T-helper 1 cell (primary cell): Measurements from ENCODE around the gene CYRIA.

ENCODE experiments used
- DNase-seq, 5 donors: peaks; one replicate each; pipeline ENCODE4 v3.0.0-alpha.2; 2012 to 2020

CYRIA gene

DNA sequence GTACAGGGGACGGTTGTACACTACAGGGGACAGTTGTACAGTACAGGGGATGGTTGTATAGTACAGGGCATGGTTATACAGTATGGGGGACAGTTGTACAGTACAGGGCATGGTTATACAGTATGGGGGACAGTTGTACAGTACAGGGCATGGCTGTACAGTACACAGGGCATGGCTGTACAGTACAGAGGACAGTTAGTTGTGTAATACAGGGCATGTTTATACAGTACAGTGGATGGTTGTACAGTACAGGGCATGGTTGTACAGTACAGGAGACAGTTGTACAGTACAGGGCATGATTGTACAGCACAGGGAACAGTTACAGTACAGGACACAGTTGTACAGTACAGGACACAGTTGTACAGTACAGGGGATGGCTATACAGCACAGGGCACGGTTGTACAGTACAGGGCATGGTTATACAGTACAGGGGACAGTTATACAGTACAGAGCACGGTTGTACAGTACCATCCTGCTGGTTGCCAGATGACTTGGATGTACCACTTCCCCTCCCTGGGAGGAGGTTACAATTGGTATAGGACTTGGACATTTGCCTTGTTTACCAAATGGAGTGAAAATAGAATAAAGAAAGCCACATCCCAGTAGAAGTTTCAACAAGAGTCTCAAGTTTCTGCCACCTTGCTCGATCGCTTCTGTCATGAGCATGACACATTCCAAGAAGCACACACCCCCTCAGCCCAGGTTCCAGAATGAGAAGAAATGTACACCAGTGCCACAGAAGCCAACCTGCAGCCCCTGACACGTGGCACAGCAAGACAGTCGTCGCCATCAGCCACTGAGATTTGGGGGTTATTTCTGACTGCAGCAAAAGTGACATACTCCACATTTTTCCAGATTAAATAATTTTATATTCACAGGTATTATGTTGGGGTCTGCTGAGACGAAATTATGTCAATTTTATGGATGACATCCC, 16.0 kb downstream of the CYRIA start:
- no peak for DNase-seq

DNA sequence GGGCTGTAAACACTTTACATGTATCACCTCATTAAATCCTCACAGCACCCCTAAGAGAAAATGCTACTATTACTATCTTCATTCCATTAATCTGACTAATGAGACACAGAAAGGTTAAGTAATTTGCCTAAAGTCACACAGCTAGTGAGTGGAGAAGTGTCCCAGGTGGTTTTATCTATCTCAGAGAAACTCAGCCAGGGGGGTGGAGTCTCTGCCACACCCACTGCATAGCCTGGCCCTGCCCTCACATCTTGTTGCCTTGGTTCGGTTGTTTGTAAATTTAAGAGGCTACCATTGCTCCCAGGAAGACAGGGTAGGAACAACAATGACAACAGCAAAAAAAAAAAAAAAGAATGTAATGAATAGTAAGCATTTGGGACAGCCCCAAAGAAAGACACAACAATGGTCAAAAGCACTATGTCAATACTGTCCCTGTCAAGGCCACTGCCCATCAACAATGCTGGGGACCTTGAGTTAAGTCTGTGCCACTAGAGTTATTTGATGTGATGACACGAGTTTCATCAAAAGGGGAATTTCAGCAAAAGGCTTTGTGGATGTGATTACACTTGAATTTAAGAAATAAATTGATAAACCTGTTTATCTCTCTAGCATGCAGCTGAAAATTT, 17.5 kb downstream of the CYRIA start:
- no peak for DNase-seq

DNA sequence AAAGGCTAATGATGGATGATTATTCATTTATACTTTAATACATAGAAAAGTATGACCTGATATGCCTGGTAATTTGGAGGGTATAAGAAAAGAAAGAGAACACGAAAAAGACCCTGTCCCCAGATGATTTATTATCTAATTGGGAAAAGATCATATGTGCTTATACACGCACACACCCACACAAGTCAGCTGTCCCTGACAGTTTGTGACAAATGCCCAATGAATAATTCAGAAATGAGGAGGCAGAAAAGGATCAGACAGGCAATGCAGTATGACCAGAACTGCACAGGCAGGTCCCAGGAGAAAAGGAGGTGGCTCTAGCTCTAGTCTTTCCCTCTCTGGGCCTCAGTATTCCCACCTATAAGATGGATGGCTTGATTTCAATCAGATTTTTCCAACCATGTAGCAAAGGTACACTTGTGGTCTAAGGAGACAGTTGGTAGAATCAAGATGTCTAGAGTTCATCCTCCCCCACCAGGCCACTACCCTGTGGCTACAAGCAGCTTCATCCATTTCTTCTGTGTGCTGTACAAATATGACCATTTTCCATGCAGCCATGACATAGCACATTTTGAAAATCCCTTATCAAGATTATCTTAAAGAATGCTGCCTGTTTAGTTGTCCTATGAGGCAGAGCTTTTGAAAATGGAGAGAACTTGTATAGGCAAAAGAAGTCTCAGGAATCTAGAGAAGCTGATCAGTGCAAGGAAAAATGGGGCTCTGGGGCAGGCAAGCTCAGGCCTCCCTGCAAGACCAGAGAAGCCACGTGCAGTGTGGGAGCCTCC, 19.7 kb downstream of the CYRIA start:
- DNase-seq, result no peak

DNA sequence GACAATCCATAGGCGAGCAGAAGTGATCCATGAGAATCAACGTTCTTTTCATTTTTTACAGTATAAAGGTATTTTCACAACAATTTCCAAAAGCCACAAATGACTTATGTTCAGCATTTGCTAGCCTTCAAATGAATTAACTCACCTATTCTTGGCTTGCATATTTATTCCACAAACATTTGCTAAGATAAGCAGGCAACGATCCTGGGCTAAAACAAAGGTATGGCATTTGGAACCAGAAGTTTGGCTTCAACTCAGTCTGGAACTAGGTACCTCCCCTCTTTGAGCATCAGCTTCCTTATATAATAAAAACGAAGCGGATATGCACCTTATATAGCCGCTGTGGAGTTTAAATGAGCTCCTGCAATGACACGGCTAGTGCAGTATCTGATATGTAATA, 20.5 kb downstream of the CYRIA start:
- no peak for DNase-seq

DNA sequence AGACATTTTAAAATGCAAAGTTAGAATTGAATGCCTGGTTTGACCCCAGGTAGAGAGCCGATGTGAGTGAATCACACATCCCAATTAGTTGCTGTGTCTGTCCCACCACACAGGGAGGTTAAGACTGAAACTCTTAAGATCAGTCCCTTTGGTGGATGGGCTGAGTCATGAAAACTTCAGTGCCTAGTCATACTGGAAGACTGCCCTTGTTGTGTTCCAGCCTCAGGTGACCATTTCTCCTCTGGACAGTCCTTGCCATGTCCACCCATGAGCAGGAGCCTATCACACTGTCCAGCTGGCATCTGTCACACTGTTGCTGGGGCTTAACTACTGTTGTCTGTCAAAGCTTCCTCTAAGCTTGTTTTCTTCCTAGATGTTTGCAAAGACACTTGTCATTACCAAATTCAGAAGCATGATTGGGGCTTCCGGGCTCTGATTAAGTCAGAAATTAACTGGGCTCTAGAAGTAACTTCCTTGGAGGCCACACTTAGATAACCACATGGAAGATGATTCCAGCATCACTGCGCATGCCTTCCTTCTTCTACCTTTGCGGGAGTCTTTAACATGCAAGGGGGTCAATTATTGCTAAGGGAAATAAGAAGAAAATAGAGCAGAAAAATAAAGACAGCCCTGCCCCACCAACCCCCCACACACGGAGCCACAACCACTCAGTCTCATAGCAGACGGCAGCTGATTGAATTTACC, 21.3 kb downstream of the CYRIA start:
- DNase-seq, result no peak

DNA sequence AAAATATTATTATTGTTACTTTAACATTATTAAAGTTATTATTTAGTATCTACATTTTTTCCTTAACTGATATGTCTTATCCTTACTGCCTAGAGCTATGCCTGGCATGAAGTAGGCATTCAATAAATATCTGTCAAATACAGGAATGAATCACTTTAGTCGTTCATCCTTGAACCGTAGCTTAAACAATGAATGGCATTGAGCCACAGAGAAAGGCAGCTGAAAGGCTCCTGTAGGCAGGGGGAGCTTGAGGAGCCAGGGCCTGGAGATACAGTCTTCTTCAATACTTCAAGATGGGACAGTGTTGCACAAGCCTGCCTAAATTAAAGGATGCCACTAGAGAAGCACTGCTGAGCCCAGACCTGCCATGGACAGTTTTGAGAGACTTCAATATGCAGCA, 22.5 kb downstream of the CYRIA start:
- no peak for DNase-seq

DNA sequence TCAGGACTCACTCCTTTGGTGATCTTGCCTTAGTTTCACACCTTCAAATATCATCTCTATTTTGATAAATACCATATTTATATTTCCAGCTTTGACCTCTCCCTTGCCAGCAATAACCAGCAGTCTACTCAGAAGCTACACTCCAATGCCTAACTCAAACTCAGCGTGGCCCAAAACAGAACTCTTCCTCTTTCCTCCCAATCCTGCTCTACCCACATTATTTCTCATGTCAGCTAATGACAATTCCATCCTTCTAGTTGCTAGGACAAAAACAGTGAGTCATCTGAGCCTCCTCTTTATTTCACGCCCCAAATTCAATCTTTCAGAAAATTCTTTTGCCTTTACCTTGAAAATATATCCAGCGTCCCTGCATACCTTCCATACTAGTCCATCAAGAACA, 23.5 kb downstream of the CYRIA start:
- no peak for DNase-seq

DNA sequence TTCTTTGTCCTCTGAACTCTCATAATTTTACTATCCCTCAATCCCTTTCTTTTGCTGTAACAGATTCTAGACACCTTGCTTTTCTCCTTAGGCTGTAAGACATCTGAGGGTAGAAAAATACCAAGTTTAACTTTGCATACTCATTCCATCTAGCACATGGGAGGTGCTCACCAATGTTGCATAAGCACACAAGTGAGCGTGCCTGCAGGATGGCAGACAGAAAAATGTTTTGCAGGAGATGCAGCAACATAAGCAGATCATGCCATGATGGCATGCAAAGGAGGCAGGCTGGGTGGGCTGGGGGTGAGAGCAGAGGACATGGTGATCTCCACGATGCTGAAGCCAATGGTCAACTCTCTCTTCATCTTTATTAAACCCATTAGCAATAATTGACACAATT, 24.1 kb downstream of the CYRIA start:
- no peak for DNase-seq

DNA sequence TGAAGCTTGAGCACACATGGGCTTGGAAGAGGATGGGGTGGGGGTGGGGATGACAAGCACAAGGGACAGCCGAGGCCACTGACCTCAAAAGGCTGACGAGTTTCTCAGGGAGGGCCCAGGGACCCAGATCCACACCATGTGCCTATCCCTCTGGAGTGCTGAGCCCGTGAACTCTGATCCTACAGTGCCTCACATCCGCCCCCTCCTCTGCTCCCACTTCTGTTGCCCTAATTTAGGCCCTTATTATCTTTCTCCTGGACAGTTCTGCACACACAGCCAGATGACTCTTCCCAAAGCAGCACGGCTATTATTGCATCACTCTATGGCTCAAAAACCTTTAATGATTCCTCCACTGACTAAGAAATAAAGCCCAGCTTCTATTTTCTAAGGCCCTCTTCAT, 24.8 kb downstream of the CYRIA start:
- no peak for DNase-seq

DNA sequence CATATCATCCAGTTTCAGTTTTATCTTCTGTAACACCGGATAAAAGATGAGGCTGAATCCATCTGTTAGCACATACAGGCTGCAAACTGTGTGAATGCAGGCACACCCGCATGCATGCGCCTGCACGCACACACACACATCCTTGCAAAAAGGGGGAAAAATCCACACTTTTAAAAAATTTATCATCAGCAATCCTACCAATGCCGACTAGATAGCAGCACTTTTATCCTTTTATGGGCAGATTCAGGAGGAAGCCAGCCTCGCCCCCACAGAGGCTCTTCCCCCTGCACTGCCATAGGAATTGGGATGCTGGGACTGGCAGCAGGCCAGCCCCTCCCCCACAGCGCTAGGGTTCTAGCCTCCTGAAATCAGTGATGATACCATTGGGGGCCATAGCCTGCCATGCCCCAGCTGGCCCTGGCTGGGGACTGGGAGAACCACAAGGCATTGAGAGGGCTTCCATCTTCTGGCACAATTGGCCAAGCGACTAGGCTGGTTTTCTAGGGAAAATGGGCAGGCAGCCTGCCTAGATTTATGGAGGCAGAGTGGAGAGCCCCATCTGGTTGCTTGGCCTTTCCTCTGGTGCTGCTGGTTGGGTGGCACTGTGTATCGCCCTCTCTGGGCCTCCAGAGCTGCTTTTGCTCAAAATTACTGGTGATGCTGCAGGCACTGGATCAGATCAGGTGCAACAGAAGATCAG, 25.5 kb downstream of the CYRIA start:
- no peak for DNase-seq

DNA sequence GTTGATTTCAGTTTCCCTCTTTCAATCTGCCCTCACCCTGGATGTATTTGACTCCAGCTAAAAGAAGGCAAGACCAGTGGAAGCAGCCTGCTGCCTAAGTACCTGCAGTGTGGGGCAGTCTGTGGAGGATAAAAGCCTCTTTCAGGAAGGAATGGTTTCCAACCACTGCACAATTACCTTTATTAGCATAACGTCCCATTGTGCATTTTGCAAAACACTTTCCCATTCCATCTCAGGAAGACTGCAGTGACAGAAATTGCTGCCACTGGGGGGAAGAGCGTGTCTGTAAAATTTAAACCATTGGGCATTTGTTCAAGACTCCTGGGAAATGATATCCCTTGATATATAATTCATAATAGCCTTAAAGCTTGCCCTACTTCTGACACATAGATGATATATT, 26.2 kb downstream of the CYRIA start:
- no peak for DNase-seq

DNA sequence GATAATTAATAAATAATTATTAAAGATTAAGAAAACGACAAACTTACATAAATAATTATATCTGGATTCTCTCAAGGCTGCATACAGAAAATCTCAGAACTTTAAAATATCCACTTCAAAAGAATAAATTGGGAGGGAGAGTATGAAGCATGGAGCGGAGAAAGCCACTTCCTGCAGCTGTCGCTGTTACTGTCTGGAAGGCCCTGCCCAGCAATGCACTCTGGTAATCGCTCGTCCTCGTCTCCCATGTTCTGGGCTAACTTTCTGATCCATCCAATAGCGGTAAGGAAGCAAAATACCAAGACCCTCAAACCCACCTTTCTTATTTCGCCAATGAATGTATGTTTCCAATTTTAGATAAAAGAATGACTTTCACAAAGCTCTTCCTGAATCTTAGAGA, 26.7 kb downstream of the CYRIA start:
- DNase-seq, result no peak

DNA sequence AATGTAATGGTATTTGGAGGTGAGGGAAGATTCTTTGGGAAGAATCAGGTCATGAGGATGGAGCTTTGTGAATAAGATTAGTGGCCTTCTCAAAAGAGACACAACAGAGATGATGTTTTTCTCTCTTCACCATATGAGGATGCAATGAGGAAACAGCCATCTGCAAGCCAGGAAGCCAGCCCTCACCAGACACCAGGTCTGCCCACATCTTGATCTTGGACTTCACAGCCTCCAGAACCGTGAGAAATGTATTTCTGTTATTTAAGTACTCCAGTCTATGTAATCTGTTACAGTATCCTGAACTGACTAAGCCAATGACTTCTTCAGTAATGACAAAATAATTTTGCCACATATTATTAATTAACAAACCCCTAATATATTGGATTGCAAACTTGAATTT, 28.3 kb downstream of the CYRIA start:
- no peak for DNase-seq

DNA sequence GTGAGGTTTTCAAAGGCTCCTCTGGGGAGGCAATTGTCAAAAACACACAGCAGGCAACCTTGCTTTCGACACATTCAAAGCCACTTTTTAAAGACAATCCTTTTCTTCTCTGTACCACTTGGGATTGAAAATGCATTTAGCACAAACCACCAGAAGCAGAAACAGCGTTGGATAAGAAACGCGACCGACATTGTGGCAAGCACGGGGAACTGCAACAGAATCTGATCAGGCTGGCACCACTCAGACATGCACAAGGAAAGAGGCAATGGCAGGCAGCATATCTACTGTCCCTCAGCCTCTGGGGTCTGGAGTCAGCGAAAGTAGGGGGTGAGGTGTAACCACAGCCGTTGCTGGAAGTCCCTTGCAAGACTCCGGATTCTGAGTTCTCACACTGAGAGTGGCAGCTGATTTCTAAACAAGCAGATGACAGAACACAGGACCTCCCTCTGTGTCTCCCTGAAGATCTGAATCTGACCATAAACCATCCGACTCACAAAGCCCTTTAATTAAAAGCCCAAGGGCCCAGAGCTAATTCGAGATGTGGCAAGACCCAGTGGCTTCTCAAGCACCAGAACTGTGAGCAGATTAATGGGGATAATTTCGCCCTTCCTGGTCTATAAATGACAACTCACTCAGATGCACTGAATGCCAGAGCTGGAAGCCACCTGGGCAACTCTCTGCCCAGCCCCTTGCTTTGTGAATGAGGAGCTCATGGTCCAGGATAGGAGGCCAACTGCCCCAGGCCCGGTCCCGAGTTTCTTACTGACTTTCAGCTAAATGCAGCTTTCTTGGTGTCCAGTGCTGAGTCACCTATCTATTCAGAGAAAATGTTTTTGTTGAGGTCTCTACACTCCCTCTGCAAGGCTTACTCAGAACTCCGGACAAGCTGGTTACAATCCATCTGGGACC, 29.6 kb downstream of the CYRIA start:
- DNase-seq, result no peak

DNA sequence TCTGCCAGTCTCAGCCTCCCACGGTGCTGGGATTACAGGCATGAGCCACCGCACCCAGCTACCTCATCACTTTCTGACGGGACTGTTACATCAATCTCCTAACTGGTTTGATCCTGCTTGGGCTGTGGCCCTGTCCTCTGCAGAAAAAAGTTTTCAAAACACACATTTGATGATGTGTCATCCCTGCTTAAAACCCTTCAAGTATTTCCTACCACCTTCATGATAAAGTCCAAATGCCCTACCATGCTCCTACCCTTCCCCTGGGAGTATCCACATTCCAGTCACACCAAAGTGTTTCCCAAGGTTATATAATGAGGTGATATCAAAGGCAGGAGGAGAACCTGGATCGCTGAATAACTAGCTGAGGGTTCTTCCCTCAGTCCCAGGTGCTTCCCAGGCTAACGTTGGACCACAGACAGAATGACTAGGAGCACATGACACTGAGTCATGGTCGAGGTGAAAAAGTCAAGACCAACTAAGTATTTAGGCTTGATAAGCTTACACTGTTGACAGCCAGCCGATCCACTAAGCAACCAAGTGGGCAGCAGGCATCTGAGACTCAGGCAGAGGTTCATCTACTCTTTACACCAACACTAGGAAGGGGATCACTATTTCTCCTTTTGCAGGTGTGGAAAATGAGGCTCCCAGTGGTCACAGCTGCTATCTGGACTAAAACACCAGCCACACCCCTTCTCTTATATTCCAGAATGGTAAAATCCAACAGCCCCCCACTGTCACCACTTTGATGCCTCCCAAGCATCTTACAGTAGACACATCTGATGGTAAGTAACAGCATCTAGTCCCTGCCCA, 31.8 kb downstream of the CYRIA start:
- no peak for DNase-seq

DNA sequence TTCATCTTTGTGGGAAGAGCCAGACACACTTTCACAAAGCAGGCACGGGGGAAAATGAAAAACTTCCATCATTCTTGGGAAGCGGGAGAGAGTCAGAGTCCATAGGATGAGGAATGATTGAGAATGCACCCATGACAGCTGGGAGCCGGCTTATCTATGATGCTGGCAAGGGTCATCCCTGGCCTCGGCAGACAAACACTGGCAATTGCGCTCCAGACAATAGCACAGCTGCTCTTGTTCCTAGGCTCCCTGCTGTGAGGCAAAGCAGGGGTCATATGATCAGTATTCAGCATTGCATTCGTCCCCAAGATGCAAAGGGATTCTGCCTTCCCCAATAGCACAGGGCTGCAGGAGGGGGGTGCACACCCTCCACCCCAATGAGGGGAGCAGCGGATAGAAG, 33.0 kb downstream of the CYRIA start:
- no peak for DNase-seq

DNA sequence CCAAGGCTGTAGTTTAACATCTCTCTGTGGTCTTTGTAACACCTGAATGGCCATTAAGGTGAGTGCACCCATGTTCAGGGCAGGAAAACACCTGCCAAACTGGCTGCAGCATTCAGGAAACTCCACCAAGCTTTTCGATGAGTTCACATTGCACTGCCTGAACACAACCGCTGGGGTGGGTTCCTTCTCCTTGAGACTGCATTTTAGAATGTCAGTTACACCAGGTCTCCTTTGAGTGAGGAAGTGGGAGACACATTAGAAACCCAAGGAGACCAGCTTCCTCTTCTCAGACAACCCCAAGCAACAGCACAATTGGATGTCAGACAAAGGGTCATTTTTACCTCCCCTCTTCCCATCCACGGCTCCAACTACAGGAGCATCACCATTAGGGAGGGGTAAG, 35.2 kb downstream of the CYRIA start:
- no peak for DNase-seq

DNA sequence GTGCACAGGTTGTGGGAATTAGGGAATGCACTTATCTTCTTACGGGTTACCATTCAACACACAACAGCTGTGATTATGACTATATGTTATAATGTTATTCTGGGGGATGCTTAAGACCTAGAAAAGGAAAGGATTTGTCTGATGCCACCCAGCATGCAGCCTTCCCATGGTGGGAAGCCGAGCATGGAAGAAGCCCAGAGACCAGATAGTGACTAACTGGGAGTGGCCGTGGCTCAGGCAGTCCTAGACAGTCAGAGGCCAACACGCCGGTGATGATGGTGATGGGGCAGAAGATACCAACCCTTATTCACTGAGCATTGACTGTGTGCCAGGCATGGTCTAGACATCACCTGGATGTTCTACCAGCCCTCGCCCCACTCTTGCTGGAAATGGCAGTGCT, 35.9 kb downstream of the CYRIA start:
- no peak for DNase-seq

DNA sequence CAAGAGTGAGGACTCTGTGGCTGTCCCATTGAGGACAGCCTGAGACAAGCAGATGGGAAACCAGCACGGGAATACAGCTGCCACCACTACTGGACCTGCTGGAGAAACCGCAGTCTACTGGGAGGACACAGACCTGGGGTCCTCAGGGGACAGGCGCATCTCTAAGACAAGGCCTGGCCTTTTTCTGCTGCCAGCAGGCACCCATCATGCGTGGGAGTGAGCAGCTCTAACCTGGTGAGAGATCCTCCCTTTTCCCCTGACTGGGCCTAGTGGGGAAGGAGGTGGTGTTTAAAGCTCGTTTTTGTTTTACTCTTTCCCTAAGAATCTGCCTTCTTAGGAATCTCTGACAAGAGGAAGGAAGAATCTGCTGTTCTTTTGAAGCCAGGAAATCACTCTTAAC, 36.6 kb downstream of the CYRIA start:
- DNase-seq, result no peak

DNA sequence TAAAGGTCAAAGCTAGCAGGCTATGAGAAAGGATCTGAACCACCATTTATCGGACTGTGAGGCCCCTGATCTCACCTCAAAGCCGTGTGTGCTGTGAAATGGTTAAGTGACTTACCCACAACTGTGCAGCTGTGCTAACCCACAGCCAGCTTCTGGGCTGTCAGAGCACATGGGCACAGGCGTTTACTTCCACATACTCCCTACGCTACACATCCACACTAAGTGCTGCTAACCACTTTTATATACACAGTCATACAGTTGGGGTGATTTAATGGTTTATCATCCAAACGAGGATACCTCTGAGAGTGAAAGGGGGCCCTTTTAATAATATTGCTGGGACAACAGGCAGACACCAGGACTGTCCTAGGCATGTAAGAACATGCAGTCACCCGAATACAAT, 37.3 kb downstream of the CYRIA start:
- DNase-seq, result no peak
